Ecto neural progenitor cell (in vitro differentiated cells): Measurements from ENCODE around the gene ZNF366.

Experiments used
- DNase-seq: peaks from one replicate; pipeline ENCODE4 v3.0.0-alpha.2; 2018; ENCODE audit warnings: low spot score

The ZNF366 gene

DNA sequence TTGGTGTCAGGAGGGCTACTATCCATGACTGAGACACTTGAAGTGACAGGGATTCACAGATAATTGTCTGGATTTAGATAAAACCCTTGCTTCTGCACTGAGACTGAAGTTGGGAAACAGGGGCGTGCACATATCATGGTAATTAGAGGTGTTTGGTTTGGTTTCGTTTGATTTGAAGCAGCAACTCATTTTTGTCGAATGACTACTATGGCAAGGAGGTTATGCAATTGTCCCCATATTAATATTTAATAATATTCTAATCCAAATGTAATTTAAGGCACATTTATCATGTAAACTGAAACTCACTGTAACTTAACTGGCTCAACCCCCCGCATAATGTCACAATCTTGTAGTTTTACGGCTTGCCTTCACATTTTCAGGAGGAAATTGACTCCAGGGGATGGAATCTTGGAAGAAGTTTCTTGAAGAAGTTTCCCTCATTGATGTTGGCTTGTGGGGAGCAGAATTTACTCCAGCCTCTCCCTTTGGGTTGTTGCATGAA is 12.5 kb downstream of the ZNF366 start:
- no peak for DNase-seq

DNA sequence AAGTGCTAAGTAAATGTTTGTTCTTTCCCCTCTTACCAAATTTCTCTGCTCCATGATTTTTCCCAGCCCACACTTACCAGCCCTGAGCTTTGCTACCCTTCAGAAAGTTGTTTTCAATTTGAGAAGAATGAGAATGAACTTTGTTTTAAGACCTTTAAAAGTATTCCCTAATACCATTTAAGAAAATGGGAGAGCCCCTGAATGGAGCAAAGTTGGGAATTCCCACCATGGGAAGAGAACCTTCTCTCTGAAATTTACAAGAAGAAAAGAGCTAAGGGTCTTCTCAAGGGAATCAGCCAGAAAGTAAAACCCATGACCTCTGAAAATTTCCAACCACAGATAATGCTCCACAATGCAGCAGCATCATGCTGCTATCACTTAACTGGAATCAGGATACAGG is 17.7 kb downstream of the ZNF366 start:
- no peak for DNase-seq

DNA sequence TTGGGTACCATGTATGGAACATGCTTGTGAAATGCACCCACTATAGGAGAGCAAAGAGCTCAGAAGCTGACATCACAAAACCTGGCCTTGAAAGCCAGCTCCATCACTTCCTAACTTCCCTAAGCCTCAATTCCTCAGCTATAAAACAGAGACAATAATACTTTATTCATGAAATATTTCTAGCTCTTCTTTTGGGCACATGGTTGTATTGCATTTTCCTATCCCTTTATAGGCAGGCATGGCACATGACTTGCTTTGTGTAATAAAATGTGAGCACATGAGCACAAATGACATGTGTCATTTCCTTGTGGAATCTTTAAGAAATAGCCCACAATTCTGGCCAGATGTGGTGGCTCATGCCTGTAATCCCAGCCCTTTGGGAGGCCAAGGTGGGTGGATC is 18.5 kb downstream of the ZNF366 start:
- DNase-seq: no peak

DNA sequence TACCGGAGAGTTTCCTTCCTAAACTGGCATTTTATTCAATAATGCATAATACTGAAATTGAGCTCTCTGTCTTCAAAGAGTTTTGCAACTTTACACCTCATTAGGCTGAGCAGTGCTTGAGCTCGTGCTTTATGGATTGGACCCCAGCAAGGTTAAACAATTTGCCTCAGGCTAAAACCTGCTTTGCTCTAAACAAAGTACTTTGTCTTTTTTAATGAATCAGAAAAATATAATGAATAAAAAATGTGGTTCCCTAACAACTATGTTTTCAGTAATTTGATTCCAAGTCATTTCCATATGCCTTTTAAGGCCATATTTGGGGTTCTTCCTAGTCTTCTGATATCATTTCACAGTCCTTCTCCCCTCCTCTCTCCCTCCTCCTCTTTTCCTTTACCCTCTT is 20.0 kb downstream of the ZNF366 start:
- no peak for DNase-seq

DNA sequence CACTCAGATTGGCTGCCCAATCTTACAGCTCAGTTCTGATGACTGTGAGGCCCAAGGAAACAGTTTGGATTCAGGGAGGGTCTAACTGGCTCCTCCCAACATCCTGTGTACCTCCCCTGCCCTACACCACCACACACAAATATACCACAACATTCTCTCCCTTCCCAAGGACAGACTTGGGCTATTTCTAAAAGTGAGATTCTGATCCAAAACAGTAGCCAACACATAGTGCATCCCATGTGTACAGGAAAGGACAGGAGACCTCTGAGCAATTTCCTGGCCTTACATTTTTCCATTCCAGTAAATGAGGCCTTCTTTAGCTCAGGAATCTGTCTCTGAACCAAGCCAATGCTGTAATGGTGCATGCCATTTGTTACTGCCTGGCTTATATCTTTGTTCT is 20.8 kb downstream of the ZNF366 start:
- DNase-seq: no peak

DNA sequence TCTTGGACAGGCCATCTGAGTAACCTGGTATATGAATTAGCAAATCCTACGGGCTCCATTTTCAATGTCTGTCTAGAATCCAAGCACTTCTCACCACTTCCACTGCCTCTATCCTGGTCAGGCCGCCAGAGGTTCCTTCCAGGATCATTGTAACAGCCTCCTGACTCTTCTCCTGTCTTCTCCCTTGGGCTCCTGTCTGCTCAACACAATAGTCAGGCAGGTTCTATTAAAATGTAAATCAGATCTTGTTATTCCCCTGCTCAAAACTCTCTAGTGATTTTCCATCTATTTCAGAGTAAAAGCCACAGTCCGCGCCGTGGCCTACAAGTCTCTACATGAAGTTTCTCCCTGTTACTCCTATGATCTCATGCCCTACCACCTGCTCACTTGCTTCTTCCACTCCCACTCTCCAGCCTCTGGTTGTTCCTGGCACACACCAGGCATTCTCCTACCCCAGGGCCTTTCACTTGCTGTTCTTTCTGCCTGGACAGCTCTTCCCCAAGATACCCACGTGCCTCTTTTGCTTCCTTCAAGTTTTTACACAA is 21.7 kb downstream of the ZNF366 start:
- DNase-seq: no peak

DNA sequence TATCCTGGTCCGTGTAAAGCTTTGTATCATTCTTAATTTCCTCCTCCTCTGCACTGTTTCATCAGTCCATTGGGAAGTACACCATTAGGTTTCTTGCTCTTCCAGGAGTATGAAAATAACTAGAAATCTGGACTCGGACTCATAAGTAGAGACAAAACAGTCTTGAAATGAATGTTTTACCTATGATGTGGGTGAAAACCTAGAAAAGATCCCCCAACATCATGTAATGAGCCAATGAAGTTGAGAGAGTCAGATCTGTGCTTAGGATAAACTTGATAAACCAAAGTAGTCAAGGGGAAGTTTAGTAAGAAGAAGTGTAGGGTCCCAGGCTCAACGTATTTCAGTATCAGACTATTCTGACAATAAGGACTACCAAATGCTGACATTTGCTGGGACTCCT is 25.2 kb downstream of the ZNF366 start:
- no peak for DNase-seq

DNA sequence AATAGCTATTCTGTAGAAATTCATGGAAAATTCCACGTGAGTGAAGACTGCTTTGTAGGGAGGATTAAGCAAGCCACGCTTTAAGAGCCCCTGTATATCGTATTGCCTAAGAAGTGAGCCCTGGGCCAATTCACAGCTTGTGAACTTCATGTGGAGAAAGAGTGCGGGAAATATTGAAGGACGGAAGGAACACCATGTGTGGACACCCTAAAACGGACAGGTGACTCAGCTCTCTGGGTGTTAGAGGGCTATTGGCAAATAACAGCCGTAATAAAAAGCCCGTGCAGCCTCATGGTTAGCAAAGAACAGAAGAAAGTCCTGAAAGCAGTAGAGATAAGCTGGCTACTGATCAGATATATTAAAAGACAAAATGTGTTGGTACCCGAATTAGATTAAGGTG is 26.4 kb downstream of the ZNF366 start:
- DNase-seq: no peak

DNA sequence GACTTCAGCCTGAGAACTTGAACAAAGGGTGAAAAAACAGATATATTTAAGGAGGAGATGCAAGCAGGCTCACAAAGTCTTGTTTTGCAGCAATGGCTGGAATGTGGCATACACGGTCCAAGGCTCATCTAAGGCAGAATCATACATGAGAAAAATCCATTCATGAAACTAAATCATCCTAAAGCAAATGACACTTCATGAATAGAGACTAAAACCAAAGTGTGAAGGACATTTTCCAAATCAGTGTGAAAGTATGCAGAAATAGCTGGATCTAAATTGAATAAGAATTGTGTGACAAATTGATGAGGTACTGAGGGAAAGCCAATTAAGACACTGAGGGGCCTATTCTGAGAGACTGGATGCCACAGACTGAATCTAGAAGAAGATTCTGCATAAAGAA is 27.3 kb downstream of the ZNF366 start:
- no peak for DNase-seq

DNA sequence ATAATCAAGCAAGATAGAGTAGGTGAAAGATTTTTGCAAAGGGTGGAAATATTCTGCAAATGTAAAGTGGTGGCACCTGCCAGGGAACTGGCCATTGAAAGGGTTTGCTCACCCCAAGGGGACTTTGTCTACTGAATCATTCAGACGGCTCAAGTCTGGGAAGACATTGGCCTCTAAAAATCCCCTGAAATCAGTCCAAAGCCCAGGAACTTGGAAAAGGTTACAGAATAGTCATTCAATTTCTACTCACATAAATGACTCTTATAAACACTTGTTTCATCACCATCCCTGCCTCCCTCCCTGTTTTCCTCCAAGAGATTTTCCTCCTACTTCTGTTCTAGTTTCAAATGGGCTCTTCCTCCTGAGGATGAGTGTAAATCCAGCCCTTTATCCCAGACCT is 28.5 kb downstream of the ZNF366 start:
- no peak for DNase-seq

DNA sequence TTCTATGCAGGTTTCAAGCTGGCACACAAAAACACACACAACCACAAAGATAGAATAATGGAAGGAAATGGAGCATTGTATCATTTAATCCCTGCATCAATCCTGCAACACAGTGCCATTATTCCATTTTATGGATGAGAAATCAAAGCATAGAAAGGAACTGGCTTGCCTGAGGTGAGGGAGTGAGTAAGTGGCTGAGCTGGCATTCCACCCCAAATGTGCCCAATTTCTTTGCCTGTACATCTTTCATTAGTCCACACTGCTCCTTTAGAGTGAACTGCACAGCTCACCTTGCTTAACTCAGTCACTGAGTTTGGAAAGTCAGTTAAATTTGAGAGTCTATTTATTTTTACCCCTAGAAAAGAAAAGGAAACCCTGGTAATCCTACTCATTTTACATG is 28.9 kb downstream of the ZNF366 start:
- DNase-seq: no peak

DNA sequence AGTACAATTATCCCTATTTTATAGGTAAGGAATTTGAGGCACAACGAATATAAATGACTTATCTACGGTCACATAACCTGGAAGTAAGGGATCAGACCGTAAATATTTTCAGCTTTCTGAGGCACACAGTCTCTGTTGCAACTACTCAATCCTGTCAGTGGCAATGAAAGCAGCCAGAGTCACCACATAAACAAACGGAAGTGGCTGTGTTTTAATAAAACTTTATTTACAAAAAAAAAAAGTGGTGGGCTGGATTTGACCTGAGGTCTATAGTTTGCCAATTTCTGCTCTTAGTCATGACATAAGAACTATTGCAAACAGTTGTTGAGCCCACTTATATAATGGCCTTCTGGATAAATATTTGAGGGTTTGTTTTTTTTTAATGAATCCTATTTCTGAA is 29.6 kb downstream of the ZNF366 start:
- no peak for DNase-seq

DNA sequence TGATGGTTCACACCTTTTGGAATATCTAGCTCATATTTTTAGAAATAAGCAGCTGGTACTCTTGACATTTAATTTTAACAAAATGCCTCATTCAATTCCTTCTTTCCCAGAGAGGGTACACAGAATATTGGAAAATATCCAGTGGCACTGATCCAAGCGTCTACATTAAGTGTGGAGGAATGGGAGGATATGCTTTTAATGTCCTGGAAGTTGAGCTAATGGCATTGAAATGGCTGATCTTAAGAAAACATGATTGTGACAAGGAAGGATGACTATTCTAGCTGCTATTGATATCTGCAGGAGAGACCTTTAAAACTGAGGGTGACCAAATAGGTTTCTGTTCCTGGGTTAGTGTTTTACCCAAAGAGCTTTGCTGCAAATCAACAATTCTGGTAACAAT is 30.0 kb downstream of the ZNF366 start:
- DNase-seq: no peak

DNA sequence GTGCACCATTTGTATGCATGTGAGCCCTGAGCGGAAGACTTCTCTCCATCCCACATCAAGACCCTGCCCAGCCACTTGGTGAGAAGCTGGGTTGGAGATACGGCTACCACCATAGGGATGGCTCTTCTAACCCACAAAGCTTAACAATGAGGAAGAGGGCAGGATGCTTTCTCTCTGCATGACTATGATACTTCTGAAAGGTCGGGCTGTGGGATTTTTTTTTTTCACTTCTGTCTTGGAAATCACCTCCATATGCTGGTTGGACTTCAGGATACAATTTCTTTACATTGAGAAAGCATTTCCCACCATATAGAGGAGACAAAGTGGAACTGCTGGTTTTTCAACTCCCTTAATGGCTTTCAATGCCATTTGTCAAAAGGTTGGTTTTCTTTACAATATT is 30.5 kb downstream of the ZNF366 start:
- DNase-seq: no peak

DNA sequence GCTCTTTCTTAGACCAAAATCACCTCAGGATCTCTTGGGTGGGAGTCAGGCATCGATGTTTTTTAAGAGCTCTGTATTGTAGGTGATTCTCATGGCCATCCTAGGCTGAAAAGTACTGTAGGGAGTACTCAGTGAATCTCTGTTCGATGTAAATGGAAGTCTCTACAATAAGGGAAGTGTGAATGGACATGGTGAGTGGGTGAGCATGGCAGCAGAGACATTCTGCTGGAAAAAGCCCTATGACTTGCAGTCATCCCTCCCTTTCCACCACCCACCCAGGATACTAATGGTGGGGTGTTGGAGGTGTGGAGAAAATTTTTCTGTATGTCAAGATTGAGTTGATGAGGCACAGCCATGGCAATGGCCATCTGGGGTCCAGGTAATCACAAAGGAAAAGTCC is 30.9 kb downstream of the ZNF366 start:
- DNase-seq: no peak

DNA sequence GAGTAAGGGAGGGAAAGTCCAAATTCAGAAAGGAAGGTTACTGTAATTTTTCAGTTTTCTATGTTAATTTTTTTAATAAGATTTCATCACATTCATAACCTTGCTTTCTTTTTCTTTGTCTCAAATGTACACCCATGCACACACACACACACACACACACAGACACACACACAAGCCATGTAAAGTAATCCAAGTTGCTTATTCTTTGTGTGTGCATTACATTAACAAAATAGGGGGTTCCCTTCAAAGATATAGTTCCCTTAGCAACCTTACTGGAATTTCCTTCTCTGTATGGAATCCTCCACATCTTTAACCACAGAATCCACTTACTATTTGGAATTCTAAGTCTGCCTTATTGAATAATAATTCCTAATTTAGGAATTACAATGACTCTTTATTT is 32.7 kb downstream of the ZNF366 start:
- no peak for DNase-seq

DNA sequence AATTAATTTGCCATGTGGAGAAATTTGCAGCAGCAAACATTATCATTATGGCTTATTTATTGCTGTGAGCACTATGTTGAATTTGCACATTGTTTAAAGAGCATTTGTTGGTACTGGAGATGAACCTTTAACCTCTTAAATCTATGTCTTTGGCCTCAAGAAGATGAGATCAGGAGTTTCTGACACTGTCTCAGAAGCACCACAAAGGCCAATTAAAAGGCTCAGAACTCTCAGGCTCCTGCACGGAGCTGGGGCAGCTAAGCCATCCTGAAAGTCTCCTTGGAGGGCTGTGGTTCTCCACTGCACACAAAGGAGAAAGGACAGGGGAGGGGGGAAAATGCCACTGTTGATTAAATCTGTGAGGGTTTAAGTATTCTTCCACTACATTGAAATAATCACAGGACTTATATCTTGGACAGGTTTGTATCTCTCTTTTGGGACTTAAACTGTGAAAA is 33.1 kb downstream of the ZNF366 start:
- DNase-seq: no peak

DNA sequence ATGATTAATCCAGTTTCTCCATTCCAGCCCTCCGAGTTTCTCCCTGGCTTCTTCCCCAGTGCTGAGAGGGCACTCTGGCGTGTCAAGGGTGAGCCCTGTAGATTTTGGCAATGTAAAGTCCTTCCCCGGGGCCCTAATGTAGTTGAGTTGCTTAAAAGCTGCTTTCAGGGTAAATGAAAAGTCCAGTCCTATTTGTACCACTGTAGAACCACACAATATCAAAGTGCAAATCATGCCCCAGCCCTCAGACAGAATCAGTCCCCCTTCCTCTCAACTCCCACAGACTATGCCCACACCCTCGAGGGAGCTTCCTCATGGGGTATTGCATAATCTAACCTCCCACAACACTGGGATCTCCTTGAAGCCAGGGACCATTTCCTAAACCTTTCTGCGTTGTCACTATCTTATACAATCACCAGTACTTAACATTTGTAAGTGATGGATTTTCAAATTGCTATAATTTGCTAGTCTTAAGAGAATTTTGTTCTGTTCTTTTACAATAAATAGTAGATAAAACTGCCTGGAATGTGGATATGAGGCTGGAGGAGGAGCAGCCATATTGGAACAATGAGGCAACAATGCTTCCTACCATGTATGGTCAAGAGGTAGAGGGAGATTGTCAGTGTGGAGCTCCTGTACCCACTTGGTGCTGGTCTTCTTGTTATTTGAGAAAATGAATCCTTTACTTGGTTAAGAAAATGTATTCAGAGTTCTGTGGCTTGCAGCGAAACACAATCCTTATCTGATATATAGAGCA is 34.4 kb downstream of the ZNF366 start:
- DNase-seq: no peak

DNA sequence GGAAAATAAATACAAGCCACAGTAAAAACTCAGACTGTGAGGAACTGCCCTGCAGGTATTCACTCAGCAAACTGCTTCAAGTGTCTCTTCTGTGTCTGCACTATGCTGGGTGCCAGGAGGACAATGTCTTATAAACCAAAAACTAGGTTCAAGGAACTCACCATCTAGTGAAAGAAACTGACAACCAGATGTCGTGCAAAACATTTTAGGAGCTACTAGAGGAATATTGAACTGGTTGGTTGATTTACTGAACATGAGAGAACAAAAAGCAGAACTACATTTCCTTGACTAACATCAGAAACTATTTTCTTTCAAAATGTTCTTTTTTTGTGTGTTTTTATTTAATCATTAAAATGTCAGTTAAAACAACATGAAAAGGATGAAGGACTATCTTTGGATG is 35.2 kb downstream of the ZNF366 start:
- DNase-seq: no peak

DNA sequence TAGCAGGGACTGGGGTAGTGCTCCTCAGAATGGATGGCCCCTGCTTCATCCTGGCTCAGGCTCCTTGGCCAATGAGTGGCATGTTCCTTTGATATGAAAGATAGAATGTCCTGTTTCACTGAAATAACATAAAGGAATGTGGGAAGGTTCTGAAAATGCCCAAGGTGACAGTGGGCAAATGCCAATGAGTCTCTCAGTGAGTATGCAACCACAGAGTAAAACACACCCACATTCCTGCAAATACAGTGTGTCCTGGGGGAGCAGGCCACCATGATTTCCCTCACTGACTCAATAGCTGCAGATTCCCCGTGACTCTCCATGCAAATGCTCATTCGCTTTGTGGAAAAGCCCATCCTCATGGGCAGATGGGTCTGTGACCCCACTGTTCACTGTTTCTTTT is 36.4 kb downstream of the ZNF366 start:
- DNase-seq: no peak

DNA sequence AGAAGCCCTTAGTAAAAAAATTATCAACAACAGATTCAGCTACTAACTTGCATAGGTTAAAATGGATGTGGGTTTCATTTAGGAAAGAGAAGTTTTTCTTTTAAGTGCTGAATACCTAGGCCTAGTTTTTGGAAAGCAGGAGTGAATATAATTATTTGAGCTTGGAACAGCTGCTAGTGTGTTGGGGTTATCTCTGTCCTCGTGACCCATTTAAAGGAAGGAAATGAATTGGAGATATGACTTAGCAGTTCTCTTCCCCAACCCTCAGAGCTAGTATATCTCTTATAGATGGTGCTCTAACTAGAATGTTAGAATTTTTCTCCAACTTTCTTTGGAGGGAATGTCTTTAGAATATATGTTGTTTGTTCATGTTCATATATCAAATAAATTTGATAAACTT is 38.6 kb downstream of the ZNF366 start:
- DNase-seq: no peak

DNA sequence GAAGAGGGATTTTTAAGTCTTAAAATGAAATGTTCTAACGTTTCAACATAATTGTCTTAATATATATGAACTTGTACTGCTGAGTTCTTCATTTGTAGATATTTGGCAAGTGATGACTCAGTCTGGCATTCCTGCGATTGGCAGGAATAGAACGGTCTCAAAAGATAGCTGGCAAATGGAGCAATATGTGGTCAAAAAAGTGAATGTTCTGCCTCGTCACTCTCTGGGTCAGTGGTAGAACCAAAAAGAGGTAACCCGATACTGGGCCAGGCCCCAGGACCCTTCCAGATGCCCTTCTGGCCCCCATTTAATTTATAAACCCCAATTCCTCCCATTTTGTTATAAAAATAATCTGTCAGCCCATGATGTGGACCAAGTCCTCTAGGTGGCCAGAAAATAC is 39.2 kb downstream of the ZNF366 start:
- DNase-seq: no peak

DNA sequence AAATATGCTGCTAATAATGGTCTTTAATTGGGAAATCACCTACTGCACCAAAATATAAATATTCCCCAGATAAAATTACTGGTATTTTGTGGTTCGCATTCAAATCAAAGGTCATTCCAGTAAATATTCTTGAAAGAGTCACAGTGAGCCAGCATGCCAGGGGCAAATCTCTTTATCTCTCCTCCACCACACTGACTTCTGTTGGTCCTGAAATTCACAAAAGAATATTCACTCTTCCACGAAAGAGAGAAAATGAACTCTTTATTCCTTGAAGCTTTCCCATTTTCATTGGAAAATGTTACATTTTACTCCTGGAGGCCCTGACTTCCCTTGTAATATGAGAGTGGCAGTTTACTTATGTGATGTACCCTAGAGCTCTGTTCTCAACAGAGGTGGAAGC is 39.7 kb downstream of the ZNF366 start:
- DNase-seq: no peak
